ENCODE data around the gene GPR180.
A peak's percentile ranks its signal among the peaks of the same experiment; 100 is the strongest.
"Not testable (repeated sequence)": the region's sequence is repeated elsewhere in the genome, so short reads cannot be mapped to it uniquely, and the experiment has no call there.

GPR180 gene

DNA sequence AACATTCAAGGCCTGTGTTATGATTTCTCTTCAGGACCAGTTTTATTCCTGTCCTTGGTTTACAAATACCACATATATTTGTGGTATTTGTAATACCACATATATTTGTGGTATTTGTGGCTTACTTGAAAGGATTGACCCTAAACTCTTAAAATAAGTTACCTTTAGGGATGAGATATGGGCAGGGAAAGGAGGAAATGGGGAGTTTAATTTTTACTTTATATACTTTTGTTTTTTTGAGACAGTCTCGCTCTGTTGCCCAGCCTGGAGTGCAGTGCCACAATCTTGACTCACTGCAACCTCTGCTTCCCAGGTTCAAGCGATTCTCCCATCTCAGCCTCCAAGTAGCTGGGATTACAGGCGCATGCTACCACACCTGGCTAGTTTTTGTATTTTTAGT, 3.4 kb upstream of the GPR180 start:
- no peak for DNase-seq

DNA sequence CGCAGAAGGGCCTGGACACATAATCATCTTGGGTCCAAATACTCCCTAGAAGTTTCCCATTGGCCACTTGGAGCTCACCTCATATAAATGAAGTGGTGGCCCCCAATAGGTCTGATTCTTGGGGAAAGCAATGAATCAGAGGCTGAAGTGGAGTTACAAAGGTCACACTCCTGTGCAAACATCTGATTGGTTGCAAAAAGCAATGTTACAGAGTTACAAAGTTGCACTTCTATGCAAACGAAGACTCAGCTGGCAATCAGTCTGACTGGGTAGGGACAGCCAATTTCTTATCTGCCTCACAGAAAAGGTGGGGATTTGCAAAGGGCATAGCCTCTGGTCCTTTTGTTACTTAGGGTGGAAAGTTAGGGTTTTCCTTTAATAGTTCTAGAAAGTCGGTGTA, 1.8 kb upstream of the GPR180 start:
- no peak for DNase-seq

DNA sequence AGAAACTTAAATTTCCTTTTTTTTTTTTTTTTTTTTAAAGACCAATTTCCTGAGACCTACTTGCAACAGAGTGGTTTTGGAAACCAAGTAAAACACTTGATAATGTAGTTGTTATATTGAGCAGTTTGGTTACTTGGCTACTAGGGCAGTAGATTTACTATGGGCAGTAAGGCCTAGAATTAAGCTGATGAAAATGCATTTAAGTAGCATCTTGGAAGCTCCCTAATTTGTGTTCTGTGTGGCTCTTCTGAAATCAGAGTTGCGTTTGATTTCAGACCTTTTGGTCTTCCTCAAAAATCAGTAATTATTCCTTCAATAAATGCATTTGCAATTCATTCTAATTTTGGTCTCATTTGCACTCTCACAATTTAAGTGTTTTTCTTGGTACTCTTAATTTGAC, 810 bp downstream of the GPR180 start:
- no peak for DNase-seq

DNA sequence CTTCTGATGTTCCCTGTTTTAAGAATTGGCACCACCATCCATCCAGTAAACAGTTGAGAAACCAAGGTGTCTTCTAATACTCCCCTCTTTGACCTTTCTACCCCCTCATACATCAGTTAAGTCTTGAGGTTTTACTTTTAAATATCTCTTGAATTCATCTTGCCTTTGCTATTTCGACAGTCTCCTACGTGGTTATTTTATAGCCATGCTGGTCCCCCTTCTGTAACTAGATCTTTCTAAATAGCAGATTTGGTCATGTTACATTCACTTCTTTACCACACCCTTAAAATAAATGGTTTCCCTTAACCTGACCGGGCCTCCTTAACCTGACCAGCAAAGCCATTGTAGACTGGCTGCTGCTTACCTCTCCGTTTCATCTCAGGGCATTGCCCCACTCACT, 5.4 kb downstream of the GPR180 start:
- DNase-seq: no peak

DNA sequence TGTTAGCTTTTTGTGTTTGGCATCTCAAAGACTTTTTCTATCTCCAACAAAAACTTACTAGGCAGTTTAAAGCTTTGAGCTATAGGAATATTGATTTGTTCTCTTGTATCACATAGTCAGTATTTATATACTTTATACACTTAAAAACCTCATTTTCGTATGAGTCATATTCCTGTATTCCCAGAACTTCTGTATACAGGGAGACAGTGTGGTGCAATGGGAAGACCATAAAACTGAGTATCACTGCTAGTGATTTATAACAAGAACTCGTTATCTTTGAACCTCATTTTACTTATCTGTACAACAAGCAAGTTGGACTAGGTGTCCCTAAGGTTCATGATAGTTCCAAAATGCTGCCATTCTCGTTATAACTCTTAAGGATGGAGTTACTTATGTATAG, 6.3 kb downstream of the GPR180 start:
- DNase-seq: no peak

DNA sequence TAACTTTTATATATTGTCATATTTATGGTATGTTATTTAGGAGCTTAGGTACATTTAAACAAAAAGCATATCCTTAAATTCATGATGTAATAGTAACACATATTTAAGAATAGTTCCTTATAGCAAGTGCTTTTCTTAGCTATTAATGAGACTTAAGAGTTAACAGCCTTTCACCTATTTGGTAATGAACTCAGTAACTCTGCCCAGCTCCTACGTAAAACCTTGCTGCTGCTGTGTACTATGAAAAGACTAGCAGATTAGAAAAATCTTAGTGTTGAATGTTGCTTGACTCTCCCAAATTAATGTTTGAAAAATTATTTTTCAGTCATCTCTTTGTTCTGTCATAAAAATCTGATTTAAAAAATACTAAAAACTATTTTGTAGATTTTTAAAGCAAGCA, 6.9 kb downstream of the GPR180 start:
- no peak for DNase-seq

DNA sequence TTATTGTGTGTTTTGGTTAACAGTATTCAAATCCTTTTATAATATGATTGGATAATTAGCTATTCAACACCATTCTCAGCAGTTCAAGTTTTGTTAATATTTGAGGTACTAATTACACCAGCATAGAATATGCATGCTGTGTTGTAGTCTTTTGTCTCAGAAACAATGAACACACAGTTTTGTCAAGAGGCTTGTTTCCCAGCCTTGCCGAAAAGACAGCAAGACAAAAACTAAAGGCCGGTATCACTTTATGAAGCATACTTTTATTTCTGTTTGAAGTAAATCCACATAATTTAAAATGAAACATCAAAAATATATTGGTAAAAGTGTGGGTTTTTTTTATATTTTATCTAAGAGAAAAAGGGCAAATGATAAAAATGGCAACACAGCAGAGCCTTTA, 7.5 kb downstream of the GPR180 start:
- no peak for DNase-seq

DNA sequence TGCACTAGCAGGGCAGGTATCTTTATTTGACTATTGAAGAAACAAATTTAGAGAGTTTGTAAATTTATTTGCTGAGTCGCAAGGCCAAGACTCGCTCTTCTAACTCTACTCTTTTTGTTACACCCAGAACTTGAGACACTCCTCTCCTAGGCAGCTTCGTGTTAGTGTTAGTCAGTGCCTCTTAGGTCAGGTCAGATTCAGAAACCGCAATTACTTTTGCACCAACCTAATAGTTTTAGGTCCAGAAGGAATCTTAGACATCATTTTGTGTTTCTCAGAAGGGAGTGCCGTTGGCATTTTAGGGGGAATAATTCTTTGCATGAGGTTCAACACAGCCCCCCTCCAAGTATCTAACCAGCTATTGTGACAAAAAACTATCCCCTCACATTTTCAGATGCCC, 8.8 kb downstream of the GPR180 start:
- no peak for DNase-seq

DNA sequence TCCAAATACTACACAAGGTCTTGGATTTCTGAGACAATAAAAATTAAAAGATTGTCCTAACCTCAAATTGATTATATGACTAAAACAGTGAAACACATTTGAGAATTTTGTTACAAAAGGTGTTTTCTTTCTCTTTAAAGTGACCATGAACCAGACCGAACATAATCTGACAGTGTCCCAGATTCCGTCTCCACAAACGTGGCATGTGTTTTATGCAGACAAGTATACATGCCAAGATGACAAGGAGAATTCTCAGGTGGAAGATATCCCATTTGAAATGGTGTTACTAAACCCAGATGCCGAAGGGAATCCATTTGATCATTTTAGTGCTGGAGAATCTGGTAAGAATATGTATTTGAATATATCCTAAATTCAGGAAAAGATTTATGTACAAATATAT, 10.4 kb downstream of the GPR180 start:
- no peak for DNase-seq

DNA sequence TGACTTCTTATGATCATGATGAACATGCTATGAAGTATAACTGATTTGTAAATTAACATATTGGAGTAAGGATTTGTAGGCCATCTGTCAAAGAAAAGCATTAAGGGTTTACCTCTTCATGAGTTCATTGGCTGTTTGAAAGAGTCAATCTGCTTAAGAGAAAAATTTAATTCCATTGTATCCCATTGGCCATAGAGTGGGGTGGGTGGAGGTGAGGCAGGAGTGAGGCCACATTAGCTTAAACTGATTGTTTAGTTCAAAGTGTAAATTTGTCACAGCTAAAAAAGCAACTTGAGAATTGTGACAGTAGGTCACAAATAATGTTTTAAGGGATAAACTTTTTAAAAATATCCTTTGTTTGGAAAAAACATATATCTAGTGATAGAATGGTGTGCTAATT, 11.4 kb downstream of the GPR180 start:
- DNase-seq: no peak

DNA sequence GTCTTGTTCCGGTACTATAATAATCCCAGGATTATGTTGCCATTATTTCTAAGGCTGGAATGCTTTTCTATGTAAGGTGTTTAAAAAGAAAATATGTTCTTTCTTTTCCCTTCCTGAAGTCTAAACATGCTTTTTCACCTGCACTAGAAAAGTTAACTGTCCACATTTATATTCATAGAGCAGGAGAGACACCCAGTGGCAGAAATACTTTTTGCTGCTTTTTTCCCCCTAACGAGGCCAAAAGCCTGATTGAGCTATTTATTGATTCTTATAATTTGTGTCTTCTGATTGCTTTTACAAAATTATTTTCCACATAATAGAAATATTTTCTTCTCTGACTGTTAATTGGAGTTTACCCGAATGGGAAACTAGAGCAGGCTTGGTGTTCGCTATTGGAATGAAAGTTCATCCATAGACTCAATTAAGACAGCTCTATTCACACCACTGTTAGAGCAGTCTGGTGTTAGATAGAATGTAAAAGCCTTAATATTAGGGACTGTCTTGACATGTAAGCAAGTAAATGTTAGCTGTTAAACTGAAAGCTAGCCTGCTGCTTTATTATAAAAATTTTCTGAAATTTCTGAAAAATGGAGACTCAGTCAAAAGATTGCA, 15.8 kb downstream of the GPR180 start:
- DNase-seq: peak; percentile 14

DNA sequence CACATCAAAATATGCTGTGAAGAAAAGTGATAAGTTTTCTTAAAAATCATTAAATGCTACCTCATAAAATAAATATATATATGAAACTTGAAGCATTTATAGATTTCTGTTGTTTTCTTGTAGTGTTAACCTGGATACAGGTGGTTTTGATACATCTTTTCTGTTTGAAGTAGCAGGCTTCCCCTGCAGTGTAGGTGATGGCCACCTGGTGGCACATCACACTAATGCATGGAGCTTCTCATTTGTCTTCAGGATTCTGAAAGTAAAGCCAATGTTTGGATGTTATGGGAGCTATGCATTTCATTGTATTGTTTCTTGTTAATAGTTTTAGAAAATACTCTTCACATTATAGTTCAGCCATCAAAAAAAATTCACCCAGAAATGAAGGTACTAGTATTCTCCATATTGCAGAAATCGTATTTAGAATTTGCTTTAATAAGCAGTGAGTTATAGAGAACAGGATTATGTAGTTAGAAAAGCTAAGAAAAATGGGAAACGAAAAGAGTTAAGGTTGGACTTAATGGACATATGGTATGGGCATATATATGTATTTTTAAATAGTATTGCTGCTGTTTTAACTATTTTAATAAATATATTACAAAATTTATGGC, 18.7 kb downstream of the GPR180 start:
- no peak for DNase-seq

DNA sequence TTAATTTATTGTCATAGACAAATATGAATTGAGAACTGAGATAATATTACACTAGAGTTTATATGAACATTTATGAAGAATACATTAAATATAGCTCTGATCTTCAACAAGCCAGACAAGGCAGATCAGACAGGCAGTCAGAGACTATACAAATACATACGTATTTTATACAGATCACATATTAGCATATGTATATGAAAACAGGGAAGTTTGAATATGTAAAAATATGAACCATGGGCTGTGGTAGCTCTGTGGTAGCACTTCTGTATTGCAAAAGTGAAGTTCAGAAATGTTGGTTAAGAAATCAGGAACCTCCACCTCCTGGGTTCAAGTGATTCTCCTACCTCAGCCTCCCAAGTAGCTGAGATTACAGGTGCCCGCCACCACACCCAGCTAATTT, 20.7 kb downstream of the GPR180 start:
- DNase-seq: no peak

DNA sequence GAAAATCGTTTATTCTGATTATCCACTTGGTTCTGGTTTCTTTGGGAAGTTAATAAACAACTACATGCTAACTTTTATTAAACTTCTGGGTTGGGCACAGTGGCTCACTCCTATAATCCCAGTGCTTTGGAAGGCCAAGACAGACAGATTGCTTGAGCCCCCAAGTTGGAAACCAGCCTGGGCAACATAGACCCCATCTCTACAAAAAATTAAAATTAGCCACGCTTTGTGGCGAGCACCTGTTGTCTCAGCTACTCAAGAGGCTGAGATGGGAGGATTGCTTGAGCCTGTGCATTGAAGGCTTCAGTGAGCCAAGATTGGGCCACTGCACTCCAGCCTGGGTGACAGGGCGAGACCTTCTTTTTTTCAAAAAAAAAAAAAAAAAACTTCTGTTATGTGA, 21.7 kb downstream of the GPR180 start:
- no peak for DNase-seq

DNA sequence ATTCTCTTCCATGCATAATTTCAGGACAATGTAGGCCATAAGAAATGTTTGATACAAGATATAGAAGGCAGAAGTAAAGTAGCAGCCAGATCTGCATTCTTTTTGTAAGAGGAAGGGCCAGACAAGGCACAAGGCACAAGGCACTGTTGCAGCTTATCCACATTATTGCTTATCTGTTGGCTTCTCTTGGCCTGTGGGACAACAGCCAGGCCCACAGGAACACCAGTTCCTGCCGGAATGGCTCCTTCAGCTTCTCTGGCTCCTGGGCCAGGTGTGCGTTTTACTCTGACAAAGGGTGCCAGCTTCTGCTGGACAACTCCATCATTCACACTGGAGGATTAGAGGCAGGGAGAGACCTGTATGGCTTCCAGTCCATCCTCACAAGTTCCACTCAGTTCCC, 29.2 kb downstream of the GPR180 start:
- no peak for DNase-seq

DNA sequence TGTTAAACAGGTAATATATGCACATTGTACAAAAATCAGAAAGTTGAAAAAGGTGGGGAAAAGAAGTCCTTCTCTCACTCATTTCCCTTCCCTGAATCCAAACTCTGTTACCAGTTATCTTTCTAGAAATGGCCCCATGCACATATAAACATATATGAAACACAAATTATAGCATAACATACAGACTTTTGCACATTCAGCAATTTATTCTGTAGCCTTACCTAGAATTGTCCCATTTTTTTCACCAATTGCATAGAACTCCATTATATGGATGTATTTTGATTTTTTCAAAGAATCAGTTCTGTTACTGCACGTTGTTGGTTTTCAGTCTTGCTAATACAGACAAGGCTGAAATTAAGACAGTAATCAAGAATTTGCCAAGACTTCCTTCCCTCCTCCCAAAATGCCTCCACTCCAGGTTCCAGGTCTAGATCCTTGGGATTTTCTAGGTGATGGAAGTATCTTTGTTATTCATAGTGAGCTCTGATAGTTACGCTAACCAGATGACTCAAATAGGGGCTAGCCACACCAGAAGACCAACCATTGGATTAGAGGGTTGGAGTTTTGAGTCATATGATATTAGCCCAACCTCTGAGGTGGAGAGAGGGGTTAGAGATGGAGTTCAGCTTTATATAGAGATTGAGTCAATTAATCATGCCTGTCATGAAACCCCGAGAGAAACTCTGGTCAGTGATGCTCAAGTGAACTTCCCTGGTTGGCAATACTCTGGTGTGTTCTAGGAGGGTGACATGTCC, 30.7 kb downstream of the GPR180 start:
- DNase-seq: no peak

DNA sequence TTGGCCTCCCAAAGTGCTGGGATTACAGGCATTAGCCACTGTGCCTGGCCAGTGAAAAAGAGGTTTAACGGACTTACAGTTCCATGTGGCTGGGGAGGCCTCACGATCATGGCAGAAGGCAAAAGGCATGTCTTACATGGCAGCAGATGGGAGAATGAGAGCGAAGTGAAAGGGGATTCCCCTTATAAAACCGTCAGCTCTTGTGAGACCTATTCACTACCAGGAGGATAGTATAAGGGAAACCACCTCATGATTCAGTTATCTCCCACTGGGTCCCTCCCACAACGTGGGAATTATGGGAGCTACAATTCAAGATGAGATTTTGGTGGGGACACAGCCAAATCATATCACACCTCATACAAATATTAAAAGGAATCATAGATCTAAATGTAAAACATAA, 34.4 kb downstream of the GPR180 start:
- not testable (repeated sequence) for DNase-seq

DNA sequence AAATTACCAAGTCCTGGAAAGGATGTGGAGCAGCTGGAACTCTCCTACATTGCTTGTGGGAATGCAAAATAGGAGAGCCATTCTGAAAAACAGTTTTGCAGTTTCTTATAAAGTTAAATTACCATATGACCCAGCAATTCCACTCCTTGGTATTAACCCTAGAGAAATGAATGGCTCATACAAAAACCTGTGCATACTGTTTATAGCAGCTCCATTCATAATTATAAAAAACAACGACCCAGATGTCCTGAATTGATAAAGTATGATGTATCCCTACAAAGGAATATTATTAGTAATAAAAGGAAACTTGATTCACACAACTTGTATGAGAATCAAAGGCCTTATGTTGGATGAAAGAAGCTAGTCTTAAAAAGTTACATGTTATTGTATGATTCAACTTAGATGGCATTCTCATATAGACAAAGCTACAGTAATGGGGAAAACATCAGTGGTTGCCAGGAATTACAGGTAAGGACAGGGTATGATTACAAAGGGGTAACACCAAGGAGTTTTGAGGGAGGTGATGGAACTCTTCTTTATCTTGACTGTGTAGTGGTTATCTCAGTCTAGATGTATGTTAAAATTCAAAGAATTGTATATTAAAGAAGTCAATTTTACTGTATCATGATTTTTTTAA, 35.4 kb downstream of the GPR180 start:
- DNase-seq: no peak

DNA sequence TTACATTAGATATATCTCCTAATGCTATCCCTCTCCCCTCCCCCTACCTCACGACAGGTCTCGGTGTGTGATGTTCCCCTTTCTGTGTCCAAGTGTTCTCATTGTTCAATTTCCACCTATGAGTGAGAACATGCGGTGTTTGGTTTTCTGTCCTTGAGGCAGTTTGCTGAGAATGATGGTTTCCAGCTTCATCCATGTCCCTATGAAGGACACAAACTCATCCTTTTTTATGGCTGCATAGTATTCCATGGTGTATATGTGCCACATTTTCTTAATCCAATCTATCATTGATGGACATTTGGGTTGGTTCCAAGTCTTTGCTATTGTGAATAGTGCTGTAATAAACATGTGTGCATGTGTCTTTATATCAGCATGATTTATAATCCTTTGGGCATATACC, 36.0 kb downstream of the GPR180 start:
- not testable (repeated sequence) for DNase-seq

DNA sequence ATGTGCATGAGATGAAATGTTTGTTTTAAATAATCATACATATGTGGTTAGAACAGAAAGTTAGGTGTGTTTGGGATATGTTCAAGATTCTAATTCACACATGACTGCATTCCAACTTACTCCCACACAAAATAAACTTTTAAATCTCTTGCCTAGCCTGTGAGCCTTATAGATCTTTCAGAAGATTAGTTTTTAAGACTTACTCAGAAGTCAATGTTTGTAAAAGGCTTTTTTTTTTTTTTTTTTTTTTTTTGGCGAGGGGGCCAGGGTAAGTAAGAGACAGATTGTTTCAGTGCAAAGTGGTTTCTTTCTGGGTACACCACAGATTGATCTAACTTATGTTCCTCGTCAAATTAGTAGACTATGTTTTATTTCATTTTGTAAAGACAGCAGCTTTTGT, 39.1 kb downstream of the GPR180 start:
- DNase-seq: no peak

DNA sequence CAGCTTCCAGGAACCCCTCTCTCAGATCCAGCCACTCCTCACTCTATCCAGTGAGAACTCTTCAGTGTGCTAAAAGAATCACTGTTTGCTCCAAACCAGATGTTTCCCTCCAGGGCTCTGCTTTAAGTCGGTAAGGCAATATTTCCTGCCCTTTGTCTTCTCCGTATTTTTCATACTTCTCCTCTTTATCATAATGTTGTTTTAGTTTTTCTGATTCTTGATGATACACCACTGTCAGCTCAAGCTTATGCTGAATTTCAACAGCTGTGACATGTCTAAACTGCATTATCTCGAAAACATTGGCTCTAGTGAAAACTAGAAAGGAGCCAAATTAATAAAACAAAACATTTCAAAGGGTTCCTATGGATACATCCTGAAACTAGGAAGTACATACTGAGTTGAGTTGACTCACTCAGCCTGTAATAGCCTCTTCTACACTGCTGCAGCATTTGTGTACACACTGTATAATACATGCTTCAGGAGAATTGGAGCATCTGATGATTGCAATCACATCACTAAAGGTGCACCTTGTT, 39.8 kb downstream of the GPR180 start:
- no peak for DNase-seq

DNA sequence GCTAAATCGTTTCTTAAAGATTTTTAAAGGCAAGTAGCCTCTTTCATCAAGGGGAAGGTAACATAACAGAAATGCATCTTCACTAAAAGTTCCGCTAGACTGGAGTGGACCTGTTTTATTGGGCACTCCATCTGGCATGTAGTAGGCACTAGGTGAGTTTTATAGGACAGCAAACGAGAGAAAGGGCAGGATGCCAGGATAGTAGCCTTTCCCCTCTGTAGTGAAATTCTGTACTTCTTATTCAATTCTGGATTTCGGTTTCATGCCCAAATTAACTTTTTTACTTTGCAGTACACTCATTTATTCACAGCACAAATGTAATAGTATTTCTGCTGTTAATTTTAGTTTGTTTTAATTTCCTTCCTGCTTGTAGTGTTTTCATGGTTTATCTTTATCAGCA, 45.2 kb downstream of the GPR180 start:
- DNase-seq: no peak

DNA sequence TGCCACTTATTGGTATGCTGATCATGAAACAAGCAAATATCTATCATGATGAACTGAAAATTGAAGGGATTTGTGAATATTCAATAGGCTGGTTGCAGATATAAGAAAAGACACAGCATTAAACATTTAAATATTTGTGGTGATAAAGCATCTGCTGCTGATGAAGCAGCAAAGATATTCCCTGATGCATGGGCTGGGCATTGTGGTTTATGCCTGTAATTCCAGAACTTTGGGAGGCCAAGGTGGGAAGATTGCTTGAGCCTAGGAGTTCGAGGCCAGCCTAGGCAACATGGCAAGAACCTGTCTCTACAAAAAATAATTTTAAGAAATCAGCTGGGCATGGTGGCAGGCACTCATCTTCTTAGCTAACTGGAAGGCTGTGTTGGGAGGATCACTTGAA, 54.5 kb downstream of the GPR180 start:
- no peak for DNase-seq

DNA sequence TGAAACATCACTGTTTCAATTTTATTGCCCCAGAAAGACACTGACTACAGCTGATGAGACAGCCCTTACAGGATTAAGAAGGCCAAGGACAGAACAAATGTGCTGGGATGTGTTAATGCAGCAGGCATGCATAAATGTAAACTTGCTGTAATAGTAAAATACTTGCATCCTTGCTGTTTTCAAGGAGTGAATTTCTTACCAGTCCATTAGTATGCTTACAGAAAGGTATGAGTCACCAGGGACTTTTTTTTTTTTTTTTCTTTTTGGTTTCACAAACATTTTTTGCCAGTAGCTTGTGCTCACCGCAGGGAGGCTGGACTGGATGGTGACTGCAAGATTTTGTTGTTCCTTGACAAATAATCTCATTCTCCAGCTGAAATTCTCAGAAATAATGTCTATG, 55.1 kb downstream of the GPR180 start:
- no peak for DNase-seq

All from T-helper 9 cell (primary cell).